Aorta (tissue), 5 donors: Measurements from ENCODE around the gene ZNF221. TPM values are rescaled to one million over a fixed set of nuclear protein-coding genes. Genes with fewer than 3 reads are reported as not detected.

ENCODE experiments used
- ATAC-seq: fragments of 200-7000 bp; cut with Tn5 transposase; one replicate; pipeline ENCODE4 v1.9.1; 2022; ENCODE audit warnings: moderate library complexity; ENCODE audit not compliant: low FRiP score
- DNase-seq, 2 donors: peaks; one replicate each; pipeline ENCODE4 v3.0.0-alpha.2; 2020
- H3K27ac ChIP-seq, 2 donors: one replicate each; pipeline ENCODE4 v1.5.1; 2013; ENCODE audit warnings: low read length in 2 of 2, mild to moderate bottlenecking in 2 of 2, moderate library complexity in 2 of 2, control low read depth in 1 of 2, inconsistent platforms in 1 of 2, low read depth in 1 of 2
- H3K27me3 ChIP-seq, 2 donors: one replicate each; pipeline ENCODE4 v1.6.1; 2013; ENCODE audit warnings: control low read depth in 1 of 2, low read length in 1 of 2, mild to moderate bottlenecking in 1 of 2, moderate library complexity in 1 of 2; ENCODE audit not compliant: insufficient read depth in 2 of 2, control insufficient read depth in 1 of 2
- H3K36me3 ChIP-seq, 2 donors: one replicate each; pipeline ENCODE4 v1.6.1; 2013; ENCODE audit warnings: control low read depth in 1 of 2, low read length in 1 of 2, mild to moderate bottlenecking in 1 of 2; ENCODE audit not compliant: insufficient read depth in 2 of 2, control insufficient read depth in 1 of 2
- H3K4me1 ChIP-seq, 2 donors: one replicate each; pipeline ENCODE4 v1.6.1; 2013; ENCODE audit warnings: low read length in 2 of 2, control low read depth in 1 of 2, mild to moderate bottlenecking in 1 of 2, moderate library complexity in 1 of 2; ENCODE audit not compliant: insufficient read depth in 2 of 2, control insufficient read depth in 1 of 2
- H3K4me3 ChIP-seq, 2 donors: one replicate each; pipeline ENCODE4 v1.5.1; 2013; ENCODE audit warnings: low read length in 2 of 2, control low read depth in 1 of 2, mild to moderate bottlenecking in 1 of 2
- H3K9me3 ChIP-seq: one replicate; pipeline ENCODE4 v1.6.1; 2013; ENCODE audit warnings: mild to moderate bottlenecking, low read length; ENCODE audit not compliant: control insufficient read depth
- WGBS, 2 donors: extraction: QIAGEN DNeasy Blood & Tissue Kit; methylation state at CpG; one replicate each; pipeline ENCODE4 v1.1.7; 2013; 5-methylcytosine and 5-hydroxymethylcytosine counted together
- intact Hi-C, 2 donors: fragments of 100-400 bp; cut with DNase I; formaldehyde crosslinking; loops; one replicate each; pipeline versions ENCODE4 v1.14.2 to v1.15.0; 2022
- polyA plus RNA-seq, 2 donors: library from polyadenylated mRNA; stranded (reverse); fragments of 200-250 nt; gene quantifications; one replicate each; pipeline ENCODE4 v1.2.3, GENCODE V29; 2013
- total RNA-seq, 2 donors: library from RNA; stranded (reverse); fragmentation: NEBNext Ultra II Directional; extraction: Animal tissue kit (Norgen Biotek cat#: 25700); gene quantifications; one replicate each; pipeline ENCODE4 v1.2.1, GENCODE V29; 2021
- donor health status: healthy with polysubstance abuse.
- donor health status: Bipolar disorder and iron deficiency.
- donor health status: DM: no; HTN: no; CAD: no.
- donor health status: DM: no; HTN: no; CAD: no.
- donor health status: DM: yes; HTN: yes; CAD: no.

ZNF221 gene
- total and polyA plus RNA-seq, 4 donors = 1.2 to 8.8 (median 4.8) TPM

GRCh38 chr19:43983912-43984686 lies 33.1 kb downstream of the ZNF221 start, which contains the start of gene ZNF155:
Gene ZNF155, plus strand, starts transcription at chr19:43984188. Its CDS starts 4,356 bp downstream, at chr19:43988544.
- H3K4me1 ChIP-seq = no peaks in the 10 kb centered on the region
- H3K27me3 ChIP-seq = no peaks in the 10 kb centered on the region
- H3K36me3 ChIP-seq = peaks cover 2% of the 10 kb centered on the region in 2 donors
- peak; percentile 93 to 94 for DNase-seq
- H3K9me3 ChIP-seq = peaks cover 3% of the 10 kb centered on the region
- peak; percentile 98 for ATAC-seq
- H3K4me3 ChIP-seq = peak within 1 kb of the TSS; percentile 59 to 97
- WGBS, 2 donors = 1% methylated on average over 40 of the region's 40 CpGs
- intact Hi-C loops = no loop called here
- peak within 1 kb of the TSS in 1 of 2 donors; percentile 73 for H3K27ac ChIP-seq

- peak overlapping the region; percentile 59 to 97 for H3K4me3 ChIP-seq
- DNase-seq = no peak
- 1 to 2% methylated on average over 14 of the region's 14 CpGs for WGBS, 2 donors
- H3K27me3 ChIP-seq = no peaks in the 10 kb centered on the region
- intact Hi-C loops = no loop called here
- H3K9me3 ChIP-seq = peaks cover 3% of the 10 kb centered on the region
- peak; percentile 39 for ATAC-seq
- H3K36me3 ChIP-seq = peaks cover 4% of the 10 kb centered on the region in 2 donors
- H3K27ac ChIP-seq = no peak overlapping the region
- H3K4me1 ChIP-seq = no peaks in the 10 kb centered on the region
Measured at GRCh38 chr19:43984687-43985000, 33.6 kb downstream of the ZNF221 start.

GRCh38 chr19:43997631-43998290 lies 46.7 kb downstream of the ZNF221 start:
- Histone ChIP-seq H3K4me1 (no peaks in the 10 kb centered on the region), H3K27me3 (no peaks in the 10 kb centered on the region), H3K27ac (no peak overlapping the region), H3K36me3 (peaks cover 10 to 15% of the 10 kb centered on the region in 2 donors), H3K9me3 (peaks cover 8% of the 10 kb centered on the region), H3K4me3 (no peak overlapping the region)
- no peak for DNase-seq
- no peak for ATAC-seq
- intact Hi-C loops = no loop called here
- WGBS, 2 donors = 88 to 91% methylated on average over 10 of the region's 10 CpGs

GRCh38 chr19:44002212-44002565 lies 51.2 kb downstream of the ZNF221 start:
- 9 to 10% methylated on average over 8 of the region's 8 CpGs for WGBS, 2 donors
- ATAC-seq (peak; percentile 3), DNase-seq (no peak)
- H3K36me3 ChIP-seq = peaks cover 0 to 3% of the 10 kb centered on the region in 2 donors
- H3K27me3 ChIP-seq = no peaks in the 10 kb centered on the region
- peaks cover 6% of the 10 kb centered on the region for H3K9me3 ChIP-seq
- H3K4me3 ChIP-seq = peak overlapping the region; percentile 23 to 86
- no peak overlapping the region for H3K27ac ChIP-seq
- peaks cover 0 to 3% of the 10 kb centered on the region in 2 donors for H3K4me1 ChIP-seq
- intact Hi-C loops = loop anchor here (5.0 kb wide), 2 partner anchors 50 to 110 kb away; partner anchors contain the start of genes ZNF223 (in 1 of the 2) and ZNF225 (in 1 of the 2)

GRCh38 chr19:44002566-44003460 lies 51.8 kb downstream of the ZNF221 start, which contains the start of gene ZNF230:
Gene ZNF230, plus strand, starts transcription at chr19:44002957. Its CDS starts 4,122 bp downstream, at chr19:44007079.
- DNase-seq (peak; percentile 93 to 94), ATAC-seq (peak; percentile 99)
- Histone ChIP-seq H3K9me3 (peaks cover 5% of the 10 kb centered on the region), H3K4me3 (peak within 1 kb of the TSS; percentile 83 to 86), H3K27ac (no peak within 1 kb of the TSS), H3K36me3 (peaks cover 2% of the 10 kb centered on the region in 2 donors), H3K27me3 (no peaks in the 10 kb centered on the region), H3K4me1 (peaks cover 0 to 3% of the 10 kb centered on the region in 2 donors)
- intact Hi-C loops = loop anchor here (5.0 kb wide), 2 partner anchors 49 to 109 kb away; partner anchors contain the start of genes ZNF223 (in 1 of the 2) and ZNF225 (in 1 of the 2)
- WGBS, 2 donors = 0 to 1% methylated on average over 48 of the region's 48 CpGs

- no peak for DNase-seq
- 2% methylated on average over 15 of the region's 15 CpGs for WGBS, 2 donors
- no peaks in the 10 kb centered on the region for H3K27me3 ChIP-seq
- peak overlapping the region; percentile 75 to 83 for H3K4me3 ChIP-seq
- H3K4me1 ChIP-seq = peaks cover 0 to 3% of the 10 kb centered on the region in 2 donors
- H3K27ac ChIP-seq = no peak overlapping the region
- intact Hi-C loops = loop anchor here (5.0 kb wide), 2 partner anchors 49 to 109 kb away; partner anchors contain the start of genes ZNF223 (in 1 of the 2) and ZNF225 (in 1 of the 2)
- H3K9me3 ChIP-seq = peaks cover 6% of the 10 kb centered on the region
- H3K36me3 ChIP-seq = peaks cover 4 to 6% of the 10 kb centered on the region in 2 donors
- ATAC-seq = no peak
Measured at GRCh38 chr19:44003461-44004009, 52.5 kb downstream of the ZNF221 start.

GRCh38 chr19:44005973-44006372 lies 54.9 kb downstream of the ZNF221 start:
- Histone ChIP-seq H3K9me3 (peaks cover 25% of the 10 kb centered on the region), H3K27ac (no peak overlapping the region), H3K27me3 (no peaks in the 10 kb centered on the region), H3K4me3 (no peak overlapping the region), H3K4me1 (peaks cover 0 to 3% of the 10 kb centered on the region in 2 donors), H3K36me3 (peaks cover 25 to 26% of the 10 kb centered on the region in 2 donors)
- DNase-seq (no peak), ATAC-seq (no peak)
- 90 to 93% methylated on average over 1 of the region's 1 CpG for WGBS, 2 donors
- intact Hi-C loops = no loop called here

GRCh38 chr19:44007473-44007872 lies 56.4 kb downstream of the ZNF221 start:
- Histone ChIP-seq H3K4me1 (peaks cover 0 to 3% of the 10 kb centered on the region in 2 donors), H3K4me3 (no peak overlapping the region), H3K36me3 (peaks cover 26 to 30% of the 10 kb centered on the region in 2 donors), H3K9me3 (peaks cover 26% of the 10 kb centered on the region), H3K27me3 (peaks cover 0 to 1% of the 10 kb centered on the region in 2 donors), H3K27ac (no peak overlapping the region)
- DNase-seq (no peak), ATAC-seq (no peak)
- intact Hi-C loops = no loop called here
- WGBS, 2 donors = 98 to 99% methylated on average over 6 of the region's 6 CpGs
